GM19397 (cell line): ENCODE data around the gene PLTP.
"Not testable (repeated sequence)": the region's sequence is repeated elsewhere in the genome, so short reads cannot be mapped to it uniquely, and the experiment has no call there.

Experiments
- ATAC-seq: cut with Tn5 transposase; IDR thresholded peaks from one replicate; pipeline ENCODE4 v1.9.1; 2021; ENCODE audit warnings: mild to moderate bottlenecking, moderate library complexity; ENCODE audit not compliant: unreplicated experiment

PLTP gene

GRCh38 chr20:45880988-45881788, 30.8 kb downstream of the PLTP start, which contains the start of gene ZSWIM1:
Gene ZSWIM1 (plus strand): TSS chr20:45881227. CDS start chr20:45882593, 1,366 bp downstream.
- ATAC-seq, result peak; percentile 97

DNA sequence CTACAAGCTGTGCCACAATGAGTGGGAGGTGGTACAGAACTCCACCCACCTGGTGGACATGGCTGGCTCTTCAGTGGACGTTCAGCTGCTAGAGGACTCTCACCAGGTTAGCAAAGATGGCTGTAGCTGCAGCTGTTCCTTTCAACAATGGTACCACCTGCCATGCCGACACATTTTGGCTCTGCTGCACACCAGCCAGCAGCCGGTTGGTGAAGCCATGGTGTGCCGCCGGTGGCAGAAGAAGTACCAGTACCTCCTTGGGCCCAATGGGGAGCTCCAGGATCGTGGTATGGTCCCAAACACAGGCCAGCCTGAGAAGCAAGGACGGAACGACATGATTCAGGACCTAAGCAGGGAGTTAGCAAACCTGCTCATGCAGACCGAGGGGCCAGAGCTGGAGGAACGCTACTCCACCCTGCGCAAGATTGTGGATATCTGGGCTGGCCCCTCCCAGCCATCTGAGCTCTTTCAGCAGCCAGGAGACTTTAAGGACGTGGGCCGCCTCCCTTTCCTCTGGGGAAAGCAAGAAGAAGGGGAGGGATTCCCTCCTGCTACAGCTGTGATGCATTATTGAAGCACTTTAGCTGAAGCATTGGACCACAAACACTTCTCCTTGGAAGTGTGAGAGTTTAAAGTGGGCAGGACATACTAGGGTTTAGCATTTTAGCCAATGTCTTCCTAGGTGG, 33.7 kb downstream of the PLTP start:
- ATAC-seq, result no peak

- ATAC-seq, result no peak
Observed at GRCh38 chr20:45874576-45874975, 37.4 kb downstream of the PLTP start.

GRCh38 chr20:45874104-45874481, 37.9 kb downstream of the PLTP start:
- ATAC-seq, result not testable (repeated sequence)

DNA sequence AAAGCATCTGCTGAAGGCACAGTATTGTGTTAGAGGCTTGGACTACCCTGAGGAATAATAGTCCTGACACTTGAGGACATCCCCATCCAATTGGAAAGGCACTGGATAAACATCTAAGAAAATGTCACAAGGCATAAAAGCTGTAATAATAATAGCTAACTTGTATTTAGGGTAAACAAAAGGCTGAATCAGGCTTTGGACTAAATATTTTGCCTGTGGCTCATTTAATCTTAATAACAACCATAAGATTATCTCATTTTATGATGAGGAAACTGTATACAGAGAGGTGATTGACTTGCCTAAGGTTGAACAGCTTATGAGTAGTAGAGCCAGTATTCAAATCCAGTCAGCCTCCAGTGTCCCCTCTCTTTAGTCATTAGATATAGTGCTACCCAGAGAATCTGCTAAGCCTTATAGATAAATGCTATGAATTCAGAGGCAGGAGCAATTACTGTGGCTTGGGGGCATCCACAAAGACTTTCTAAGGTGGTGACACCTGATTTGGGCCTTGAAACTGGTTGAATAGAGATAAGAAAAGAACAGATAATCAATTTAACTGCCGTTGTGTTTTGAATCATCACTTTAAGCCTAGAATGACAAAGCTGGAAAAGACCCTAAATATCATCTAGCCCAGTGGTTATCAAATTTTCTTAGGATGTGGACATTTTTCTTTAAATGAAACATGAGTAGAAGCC, 38.4 kb downstream of the PLTP start:
- no peak for ATAC-seq

DNA sequence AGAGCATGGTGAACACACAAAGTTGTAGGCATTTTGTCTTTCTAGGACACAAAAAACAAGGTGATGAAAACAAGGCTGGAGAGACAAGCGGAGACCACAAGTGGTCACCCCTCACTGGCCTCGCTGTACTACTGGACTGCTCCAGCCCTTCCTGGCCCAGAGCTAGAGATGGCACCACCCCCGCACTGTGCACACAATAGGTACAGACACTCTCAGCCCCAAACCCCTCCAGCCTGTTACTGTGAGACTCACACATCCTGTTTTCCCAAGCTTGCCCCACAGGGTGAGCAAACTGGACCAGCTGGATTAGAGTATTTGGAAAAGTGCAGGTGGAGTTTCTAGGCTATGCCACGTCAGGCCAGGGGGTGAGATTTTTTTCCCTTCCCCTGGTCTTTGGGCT, 39.3 kb downstream of the PLTP start:
- ATAC-seq, result no peak

GRCh38 chr20:45867819-45868176, 44.2 kb downstream of the PLTP start:
- ATAC-seq, result no peak

DNA sequence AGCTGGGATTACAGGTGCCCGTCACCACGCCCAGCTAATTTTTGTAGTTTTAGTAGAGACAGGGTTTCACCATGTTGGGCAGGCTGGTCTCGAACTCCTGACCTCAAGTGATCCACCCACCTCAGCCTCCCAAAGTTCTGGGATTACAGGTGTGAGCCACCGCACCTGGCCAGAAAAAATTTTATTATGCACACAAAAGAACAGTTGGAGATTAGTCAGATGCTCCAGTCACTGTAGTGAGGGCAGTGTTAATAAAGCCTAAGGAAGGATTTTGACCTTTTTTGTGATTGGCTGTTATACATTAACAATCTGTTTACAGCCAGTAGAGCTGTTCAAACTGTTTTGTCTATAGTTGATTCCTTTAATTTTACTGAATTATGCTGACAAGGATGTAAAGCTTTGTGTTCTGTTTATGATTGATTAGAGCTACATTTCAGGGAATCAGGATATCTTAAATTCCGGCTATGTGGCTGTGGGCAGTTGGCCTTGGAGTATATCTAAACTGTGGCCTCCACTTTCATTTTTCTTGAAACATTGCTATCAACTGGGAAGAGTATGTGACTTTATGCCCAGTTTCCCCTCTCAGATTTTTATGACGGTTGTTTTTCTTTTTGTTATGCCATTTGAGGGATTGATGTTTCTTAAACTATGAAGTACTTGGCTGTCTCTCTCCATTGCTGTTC, 44.7 kb downstream of the PLTP start:
- no peak for ATAC-seq

DNA sequence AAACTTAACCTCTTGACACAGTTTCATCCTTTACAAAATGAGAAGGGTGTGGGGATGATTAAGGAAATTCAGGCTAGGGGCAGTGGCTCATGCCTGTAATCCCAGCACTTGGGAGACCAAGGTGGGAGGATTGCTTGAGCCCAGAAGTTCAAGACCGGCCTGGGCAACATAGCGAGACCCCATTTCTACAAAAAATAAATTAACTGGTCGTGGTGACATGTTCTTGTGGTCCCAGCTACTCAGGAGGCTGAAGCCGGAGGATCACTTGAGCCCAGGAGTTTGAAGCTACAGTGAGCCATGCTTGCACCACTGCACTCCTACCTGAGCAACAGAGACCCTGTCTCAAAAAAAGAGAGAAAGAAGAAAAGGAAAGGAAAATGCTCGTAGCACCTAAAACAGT, 45.5 kb downstream of the PLTP start:
- ATAC-seq, result no peak

- ATAC-seq, result no peak
Observed at GRCh38 chr20:45863543-45864470, 48.1 kb downstream of the PLTP start.

DNA sequence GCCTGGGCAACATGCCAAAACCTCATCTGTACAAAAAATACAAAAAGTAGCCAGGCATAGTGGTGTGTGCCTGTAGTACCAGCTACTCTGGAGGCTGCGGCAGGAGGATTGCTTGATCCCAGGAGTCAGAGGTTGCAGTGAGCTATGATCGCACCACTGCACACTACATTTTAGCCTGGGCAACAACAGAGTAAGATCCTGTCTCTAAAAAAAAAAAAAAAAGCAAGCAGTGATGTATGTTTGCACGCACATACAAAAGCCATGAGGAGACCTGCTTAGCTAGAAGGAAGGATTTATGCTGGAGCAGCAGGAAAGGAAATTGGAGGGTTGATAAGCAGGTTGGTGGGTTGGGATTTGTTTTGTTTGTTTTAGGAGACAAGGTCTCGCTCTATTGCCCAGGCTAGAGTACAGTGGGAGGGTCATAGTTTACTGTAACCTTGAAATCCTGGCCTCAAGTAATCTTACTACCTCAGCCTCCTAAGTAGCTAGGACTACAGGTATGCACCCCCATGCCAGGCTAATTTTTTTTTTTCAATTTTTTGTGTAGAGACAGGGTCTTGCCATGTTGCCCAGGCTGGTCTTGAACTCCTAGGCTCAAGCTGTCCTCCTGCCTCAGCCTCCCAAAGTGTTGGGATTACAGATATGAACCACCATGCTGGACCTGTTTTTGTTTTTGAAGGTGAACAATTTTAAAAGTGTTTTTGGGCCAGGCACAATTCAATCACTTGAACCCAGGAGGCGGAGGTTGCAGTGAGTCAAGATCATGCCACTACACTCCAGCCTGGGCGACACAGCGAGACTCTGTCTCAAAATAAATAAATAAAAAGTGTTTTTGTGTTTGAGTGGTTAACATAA, 50.5 kb downstream of the PLTP start:
- no peak for ATAC-seq

- no peak for ATAC-seq
Observed at GRCh38 chr20:45860560-45861220, 51.3 kb downstream of the PLTP start.

GRCh38 chr20:45859916-45860315, 52.0 kb downstream of the PLTP start:
- ATAC-seq, result no peak

DNA sequence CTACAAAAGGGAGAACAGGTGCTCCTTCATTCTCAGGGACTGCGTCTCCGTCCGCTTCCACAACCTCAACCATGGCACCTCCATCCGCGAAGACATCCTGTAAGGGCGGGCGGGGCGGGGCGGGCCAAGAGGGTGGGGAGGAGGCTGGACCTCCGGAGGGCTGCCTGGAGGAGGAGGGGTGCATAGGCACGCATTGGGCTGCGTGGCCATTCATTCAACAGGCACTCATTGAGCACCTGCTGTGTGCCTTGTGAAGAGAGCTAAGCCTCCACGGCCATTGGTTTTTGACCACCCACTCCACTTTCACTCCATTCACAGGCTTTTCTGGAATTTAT, 54.1 kb downstream of the PLTP start:
- peak; percentile 11 for ATAC-seq

GRCh38 chr20:45857114-45857881, 54.7 kb downstream of the PLTP start, which contains the start of the genes ACOT8 and ZSWIM3:
Gene ACOT8 (minus strand): TSS chr20:45857392. CDS start chr20:45857315, 77 bp downstream.
Gene ZSWIM3 (plus strand): TSS chr20:45857614. CDS start chr20:45857826, 212 bp downstream.
- ATAC-seq, result peak; percentile 95

- no peak for ATAC-seq
Observed at GRCh38 chr20:45853484-45853883, 58.5 kb downstream of the PLTP start.

- ATAC-seq, result no peak
Observed at GRCh38 chr20:45852326-45852725, 59.6 kb downstream of the PLTP start.

- no peak for ATAC-seq
Observed at GRCh38 chr20:45851501-45851900, 60.5 kb downstream of the PLTP start.
